ENCODE results near the gene VWF. TPM values are rescaled to one million over a fixed set of nuclear protein-coding genes. Genes with fewer than 3 reads are reported as not detected.

VWF gene
- polyA plus RNA-seq, 4 donors = 10.1 to 16.9 (median 13.2) TPM

GRCh38 chr12:5966486-5967095 lies 157.9 kb downstream of the VWF start:
- no peak for DNase-seq (ENCODE audit: low read depth in 4 of 4, low spot score in 3 of 4)

- DNase-seq (ENCODE audit: low read depth in 4 of 4, low spot score in 3 of 4) = peak in 2 of 4 donors; percentile 23 to 33
Observed at GRCh38 chr12:5965950-5966383, 158.5 kb downstream of the VWF start.

- no peak for DNase-seq (ENCODE audit: low read depth in 4 of 4, low spot score in 3 of 4)
Observed at GRCh38 chr12:5964913-5965900, 159.3 kb downstream of the VWF start.

- DNase-seq (ENCODE audit: low read depth in 4 of 4, low spot score in 3 of 4) = no peak
Observed at GRCh38 chr12:5963515-5963914, 161.0 kb downstream of the VWF start.

- no peak for DNase-seq (ENCODE audit: low read depth in 4 of 4, low spot score in 3 of 4)
Observed at GRCh38 chr12:5960783-5961182, 163.7 kb downstream of the VWF start.

- DNase-seq (ENCODE audit: low read depth in 4 of 4, low spot score in 3 of 4) = no peak
Observed at GRCh38 chr12:5956987-5957386, 167.5 kb downstream of the VWF start.

- no peak for DNase-seq (ENCODE audit: low read depth in 4 of 4, low spot score in 3 of 4)
Observed at GRCh38 chr12:5954661-5955060, 169.8 kb downstream of the VWF start.

GRCh38 chr12:5953835-5954586 lies 170.5 kb downstream of the VWF start:
- DNase-seq (ENCODE audit: low read depth in 4 of 4, low spot score in 3 of 4) = no peak

- DNase-seq (ENCODE audit: low read depth in 4 of 4, low spot score in 3 of 4) = no peak
Observed at GRCh38 chr12:5952031-5952430, 172.4 kb downstream of the VWF start.

GRCh38 chr12:5948696-5949095 lies 175.8 kb downstream of the VWF start:
- DNase-seq (ENCODE audit: low read depth in 4 of 4, low spot score in 3 of 4) = no peak

GRCh38 chr12:5947006-5947405 lies 177.5 kb downstream of the VWF start:
- DNase-seq (ENCODE audit: low read depth in 4 of 4, low spot score in 3 of 4) = no peak

GRCh38 chr12:5946388-5946787 lies 178.1 kb downstream of the VWF start:
- no peak for DNase-seq (ENCODE audit: low read depth in 4 of 4, low spot score in 3 of 4)

GRCh38 chr12:5945071-5946008 lies 179.1 kb downstream of the VWF start, which contains the start of gene ANO2:
TSS of gene ANO2 (minus strand) at chr12:5945259. CDS start at chr12:5945217, 42 bp downstream.
- peak in 3 of 4 donors; percentile 28 to 49 (median 40) for DNase-seq (ENCODE audit: low read depth in 4 of 4, low spot score in 3 of 4)

- DNase-seq (ENCODE audit: low read depth in 4 of 4, low spot score in 3 of 4) = no peak
Observed at GRCh38 chr12:5944688-5945070, 179.8 kb downstream of the VWF start.

GRCh38 chr12:5944053-5944452 lies 180.4 kb downstream of the VWF start:
- no peak for DNase-seq (ENCODE audit: low read depth in 4 of 4, low spot score in 3 of 4)

- DNase-seq (ENCODE audit: low read depth in 4 of 4, low spot score in 3 of 4) = no peak
Observed at GRCh38 chr12:5941907-5942306, 182.6 kb downstream of the VWF start.

- no peak for DNase-seq (ENCODE audit: low read depth in 4 of 4, low spot score in 3 of 4)
Observed at GRCh38 chr12:5927732-5928516, 196.5 kb downstream of the VWF start.

- DNase-seq (ENCODE audit: low read depth in 4 of 4, low spot score in 3 of 4) = no peak
Observed at GRCh38 chr12:5925646-5926045, 198.8 kb downstream of the VWF start.

- DNase-seq (ENCODE audit: low read depth in 4 of 4, low spot score in 3 of 4) = no peak
Observed at GRCh38 chr12:5924342-5924741, 200.1 kb downstream of the VWF start.
